Mucosa of descending colon (tissue), 3 donors: ENCODE results near the gene MGAT3. TPM values are rescaled to one million over a fixed set of nuclear protein-coding genes. Genes with fewer than 3 reads are reported as not detected.

ENCODE experiments used
- ATAC-seq: fragments of 200-7000 bp; cut with Tn5 transposase; one replicate; pipeline ENCODE4 v1.9.1; 2020; ENCODE audit warnings: mild to moderate bottlenecking, moderate library complexity
- DNase-seq, 3 donors: peaks; one replicate each; pipeline ENCODE4 v3.0.0-alpha.2; 2020
- H3K36me3 ChIP-seq: fragments of 200-600 bp; one replicate; pipeline ENCODE4 v1.8.0; 2021; ENCODE audit warnings: low read depth, mild to moderate bottlenecking
- H3K4me1 ChIP-seq: fragments of 200-600 bp; one replicate; pipeline ENCODE4 v1.8.0; 2021; ENCODE audit warnings: low read depth, mild to moderate bottlenecking
- H3K4me3 ChIP-seq: fragments of 200-600 bp; one replicate; pipeline ENCODE4 v1.8.0; 2021; ENCODE audit warnings: mild to moderate bottlenecking
- H3K9me3 ChIP-seq: fragments of 200-600 bp; one replicate; pipeline ENCODE4 v1.8.0; 2021; ENCODE audit warnings: mild to moderate bottlenecking
- CTCF ChIP-seq: fragments of 200-600 bp; IDR thresholded peaks from one replicate; pipeline ENCODE4 v1.8.0; 2022; ENCODE audit warnings: antibody characterized with exemption, mild to moderate bottlenecking
- intact Hi-C, 2 donors: fragments of 100-400 bp; cut with DNase I in 1 of 2; cut with micrococcal nuclease in 1 of 2; formaldehyde crosslinking; loops; one replicate each; pipeline versions ENCODE4 v1.11.0 to v1.11.1; 2022; cut with DNase I, micrococcal nuclease
- total RNA-seq, 3 donors: library from RNA; stranded (reverse); fragmentation: NEBNext Ultra II Directional in 2 of 3; extraction: Animal tissue kit (Norgen Biotek cat#: 25700) in 2 of 3; gene quantifications; one replicate each; pipeline versions ENCODE4 v1.2.1 to v1.2.4, GENCODE V29; 2021 to 2023
- donor health status: DM: no; HTN: no; CAD: no; lungs with moderate emphysema.
- donor health status: DM: no; HTN: no; CAD: no.
- donor health status: DM: no; HTN: yes; CAD: no.

MGAT3 gene
- total RNA-seq, 3 donors from 2014 or later, result 5.1 to 8.5 (median 6.5) TPM

- Histone ChIP-seq H3K9me3 (no peaks in the 10 kb centered on the region), H3K36me3 (no peaks in the 10 kb centered on the region), H3K4me3 (no peak overlapping the region), H3K4me1 (peaks cover 31% of the 10 kb centered on the region)
- no peak for TF ChIP-seq CTCF
- ATAC-seq (no peak), DNase-seq (no peak)
- intact Hi-C loops, result no loop called here
These were observed 19.9 kb downstream of the MGAT3 start for GRCh38 chr22:39476664-39477063.

- H3K36me3 ChIP-seq, result no peaks in the 10 kb centered on the region
These were observed 20.7 kb downstream of the MGAT3 start for GRCh38 chr22:39477542-39477941.

GRCh38 chr22:39478441-39478850 lies 21.6 kb downstream of the MGAT3 start:
- intact Hi-C loops, result no loop called here
- H3K36me3 ChIP-seq, result no peaks in the 10 kb centered on the region
- DNase-seq, result peak in 2 of 3 donors; percentile 70 to 74

More at GRCh38 chr22:39477542-39477941, 20.7 kb downstream of the MGAT3 start:
- intact Hi-C loops, result no loop called here
- ATAC-seq (no peak), DNase-seq (no peak)
- TF ChIP-seq CTCF, result no peak
- Histone ChIP-seq H3K9me3 (no peaks in the 10 kb centered on the region), H3K4me3 (no peak overlapping the region), H3K4me1 (peaks cover 25% of the 10 kb centered on the region)

GRCh38 chr22:39479254-39479653 lies 22.4 kb downstream of the MGAT3 start:
- H3K4me1 ChIP-seq, result peaks cover 12% of the 10 kb centered on the region
- intact Hi-C loops, result no loop called here
- ATAC-seq, result no peak
- no peak overlapping the region for H3K4me3 ChIP-seq
- TF ChIP-seq CTCF, result no peak
- DNase-seq, result no peak
- no peaks in the 10 kb centered on the region for H3K36me3 ChIP-seq
- H3K9me3 ChIP-seq, result no peaks in the 10 kb centered on the region

More at GRCh38 chr22:39478441-39478850, 21.6 kb downstream of the MGAT3 start:
- no peak for TF ChIP-seq CTCF
- ATAC-seq, result peak; percentile 59
- H3K4me1 ChIP-seq, result peaks cover 20% of the 10 kb centered on the region
- H3K4me3 ChIP-seq, result no peak overlapping the region
- H3K9me3 ChIP-seq, result no peaks in the 10 kb centered on the region

- no peak for TF ChIP-seq CTCF
- intact Hi-C loops, result no loop called here
- H3K4me1 ChIP-seq, result no peaks in the 10 kb centered on the region
- no peak for ATAC-seq
- no peak overlapping the region for H3K4me3 ChIP-seq
- no peaks in the 10 kb centered on the region for H3K36me3 ChIP-seq
- no peaks in the 10 kb centered on the region for H3K9me3 ChIP-seq
- DNase-seq, result no peak
These were observed 23.7 kb downstream of the MGAT3 start for GRCh38 chr22:39480557-39480956.

GRCh38 chr22:39481054-39481453 lies 24.2 kb downstream of the MGAT3 start:
- ATAC-seq, result no peak
- no peak overlapping the region for H3K4me3 ChIP-seq
- no peaks in the 10 kb centered on the region for H3K4me1 ChIP-seq
- intact Hi-C loops, result no loop called here
- H3K9me3 ChIP-seq, result no peaks in the 10 kb centered on the region
- DNase-seq, result no peak
- no peaks in the 10 kb centered on the region for H3K36me3 ChIP-seq
- TF ChIP-seq CTCF, result no peak
